T-helper 1 cell treated with Interleukin-12 subunit alpha and Interleukin-12 subunit beta and Interleukin-4 antibody, amounts not matched to agents 30 ng/mL and 1 ng/mL, for 36 hours (primary cell): ENCODE data around the gene SNTG2. TPM values are rescaled to one million over a fixed set of nuclear protein-coding genes. Genes with fewer than 3 reads are reported as not detected.
"Not testable (repeated sequence)": the region's sequence is repeated elsewhere in the genome, so short reads cannot be mapped to it uniquely, and the experiment has no call there.

ENCODE experiments used
- intact Hi-C: fragments of 100-400 bp; cut with micrococcal nuclease; formaldehyde crosslinking; loops from one replicate; pipeline ENCODE4 v1.15.1; 2024
- total RNA-seq: library from RNA; stranded (reverse); gene quantifications from 2 replicates; pipeline ENCODE4 v1.2.3, GENCODE V29; 2022

SNTG2 gene
- total RNA-seq, 1 donor from 2014 or later, result not detected

DNA sequence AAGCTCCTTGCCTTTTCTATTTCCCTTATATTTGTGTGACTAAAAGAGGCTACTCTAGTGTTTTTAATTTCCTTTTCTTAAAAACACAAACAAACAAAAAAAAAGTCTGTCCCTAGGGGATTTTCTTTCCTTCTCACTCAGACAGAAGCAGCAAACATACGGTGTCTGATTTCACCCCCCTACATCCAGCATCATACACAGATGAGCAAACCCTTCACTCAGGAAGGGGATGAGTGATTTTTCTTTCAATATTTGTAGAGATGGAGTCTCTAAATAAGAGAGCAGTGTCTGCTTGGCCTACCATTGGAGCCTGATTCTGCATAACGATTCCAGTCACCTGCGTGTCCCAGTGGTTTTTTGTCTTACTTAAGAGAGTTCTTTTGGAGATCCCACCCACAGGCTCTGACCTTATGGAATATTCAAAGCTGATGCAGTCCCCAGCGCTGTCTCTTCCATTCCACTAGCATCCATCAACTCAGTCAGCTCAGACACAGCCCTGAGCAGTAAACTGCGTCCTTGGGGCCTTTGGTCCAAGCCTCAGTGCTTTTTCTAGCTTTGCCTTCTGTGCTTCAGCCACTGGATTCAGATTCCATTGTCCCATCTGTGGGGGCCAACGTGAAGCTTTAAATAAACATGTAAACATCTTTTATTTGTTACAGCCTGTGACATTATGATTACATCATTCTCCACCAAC is 410.1 kb downstream of the SNTG2 start:
- intact Hi-C loops, result no loop called here

DNA sequence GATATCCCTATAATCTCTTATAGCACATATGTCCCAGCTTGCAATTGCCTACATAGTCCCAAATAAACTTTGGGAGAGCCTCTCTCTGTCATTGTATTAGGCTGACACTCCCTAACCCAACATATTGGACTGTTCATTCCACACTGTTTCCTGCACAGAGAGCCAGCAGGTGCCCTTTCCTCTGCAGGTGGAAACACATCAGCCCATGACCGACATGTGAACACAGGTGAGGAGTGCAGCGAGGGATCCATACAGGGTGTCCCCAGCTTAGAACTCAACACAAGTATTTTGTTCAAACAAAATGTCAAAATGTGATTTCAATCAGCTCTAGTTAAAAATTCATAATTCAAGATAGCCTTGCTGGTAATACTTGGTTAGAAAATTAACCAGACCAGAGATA is 412.7 kb downstream of the SNTG2 start:
- intact Hi-C loops, result no loop called here

DNA sequence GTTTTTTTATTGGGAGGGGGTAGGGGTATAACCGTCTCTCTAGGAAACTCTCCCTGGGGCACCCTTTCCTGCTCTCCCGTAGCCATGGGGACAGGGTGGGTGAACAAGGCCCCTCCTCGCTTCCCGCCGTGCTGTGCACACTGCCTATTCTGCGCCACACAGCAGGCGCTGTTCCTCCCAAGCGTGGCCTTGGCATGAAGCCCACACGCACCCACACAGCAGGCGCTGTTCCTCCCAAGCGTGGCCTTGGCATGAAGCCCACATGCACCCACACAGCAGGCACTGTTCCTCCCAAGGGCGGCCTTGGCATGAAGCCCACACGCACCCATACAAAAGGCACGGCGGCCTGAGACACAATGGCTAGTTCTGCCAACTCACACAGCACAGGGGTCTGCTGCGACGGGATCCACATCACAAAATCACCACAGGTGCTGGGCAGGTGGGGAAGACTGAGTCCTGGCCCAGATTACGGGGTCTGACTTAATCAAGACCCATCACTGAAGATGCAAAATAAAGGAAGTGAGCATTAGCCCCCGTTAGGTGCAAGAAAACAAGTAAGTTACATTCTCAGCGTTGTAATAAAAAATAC is 416.0 kb downstream of the SNTG2 start:
- intact Hi-C loops, result no loop called here

DNA sequence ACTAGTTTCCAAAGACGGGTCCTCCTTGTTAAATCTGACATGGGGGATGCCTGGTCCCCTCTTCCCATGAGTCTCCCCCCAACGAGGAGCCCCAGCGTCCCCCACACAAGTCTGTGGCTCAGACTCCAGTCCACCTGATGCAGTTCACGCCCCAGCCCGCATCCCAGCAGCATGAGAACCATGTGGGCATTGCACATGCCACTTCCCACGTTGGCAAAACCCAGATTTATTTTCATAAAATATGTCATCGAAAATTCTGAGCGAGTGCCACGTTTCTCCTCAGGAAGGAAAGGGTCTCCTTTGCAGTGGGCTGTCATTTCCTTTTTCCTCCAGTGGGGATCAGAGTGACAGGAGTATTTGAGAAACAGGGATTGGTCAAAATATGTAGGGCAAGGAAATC is 417.0 kb downstream of the SNTG2 start:
- intact Hi-C loops, result no loop called here

DNA sequence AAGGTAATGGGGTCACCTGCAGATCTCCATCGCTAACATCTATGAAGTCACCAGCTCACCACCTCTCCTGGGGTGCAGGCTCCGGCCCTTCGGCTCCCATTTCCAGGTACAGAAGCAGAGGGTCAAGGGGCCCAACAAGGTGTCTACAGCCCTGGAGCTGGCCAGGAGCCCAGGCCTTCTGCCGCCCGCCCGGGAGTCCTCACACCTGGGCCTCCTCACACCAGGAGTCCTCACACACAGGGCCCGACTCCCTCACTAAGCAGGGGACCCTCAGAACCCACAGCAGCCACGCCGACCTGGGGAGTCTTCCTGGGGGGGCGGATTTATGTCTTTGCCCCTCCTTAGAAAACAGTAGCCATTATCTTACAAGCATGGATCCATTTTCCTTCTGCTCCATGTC is 419.3 kb downstream of the SNTG2 start:
- intact Hi-C loops, result no loop called here

DNA sequence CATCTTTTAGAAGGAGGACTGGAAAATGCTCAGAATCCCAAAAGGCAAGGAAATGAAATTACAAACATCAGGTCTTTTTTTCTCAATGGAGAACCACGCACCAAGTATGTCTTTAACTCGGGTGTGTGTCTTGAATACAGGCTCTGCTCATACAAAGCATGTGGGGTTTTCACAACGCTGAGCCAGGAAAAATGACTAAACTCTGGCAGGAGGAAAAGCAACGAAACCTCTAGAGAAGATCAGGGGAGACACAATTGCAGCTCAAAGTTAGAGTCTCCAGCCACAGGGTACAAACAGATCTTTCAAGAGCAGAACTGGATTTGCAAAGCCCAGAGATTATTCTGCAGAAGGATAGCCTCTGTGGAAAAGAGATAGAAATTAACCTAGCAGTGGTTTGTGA is 419.8 kb downstream of the SNTG2 start:
- intact Hi-C loops, result no loop called here

DNA sequence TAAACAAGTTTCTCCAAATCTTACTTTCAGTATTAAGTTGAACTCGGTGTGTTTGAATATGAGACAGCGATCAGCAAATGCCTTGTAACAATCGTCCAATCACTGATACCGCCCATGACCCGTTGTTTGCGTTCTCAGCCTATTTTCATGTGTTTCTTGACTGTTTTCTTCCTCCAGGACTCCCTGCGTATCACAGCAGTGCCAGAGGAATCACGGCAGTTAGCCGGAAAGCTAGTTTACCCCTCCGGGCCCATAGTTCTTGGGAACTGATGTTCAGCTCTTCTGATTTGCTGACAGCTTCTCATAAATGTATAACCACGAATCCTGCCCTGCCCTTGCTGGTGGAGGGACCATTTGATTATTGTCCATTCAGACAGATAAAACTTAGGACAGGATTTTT is 420.4 kb downstream of the SNTG2 start:
- intact Hi-C loops, result no loop called here

DNA sequence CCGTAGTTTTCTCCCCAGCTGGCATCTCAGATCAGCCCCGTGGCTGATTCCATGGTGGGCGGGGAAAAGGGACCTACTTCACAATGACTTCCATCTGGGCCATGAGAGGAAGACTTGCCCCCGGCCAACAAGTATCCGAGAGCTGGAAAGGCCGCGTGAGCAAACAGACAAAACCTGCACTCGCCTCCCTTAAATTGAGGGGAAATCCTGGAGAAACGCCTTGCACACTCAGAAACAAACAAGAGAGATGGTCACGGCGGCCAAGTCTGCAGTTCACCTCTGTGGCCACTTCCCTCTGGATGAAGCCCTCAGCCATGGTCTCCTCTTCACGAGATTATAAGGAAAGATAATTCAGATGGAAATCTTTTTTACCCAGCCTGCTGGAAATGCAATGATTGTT is 423.2 kb downstream of the SNTG2 start:
- intact Hi-C loops, result no loop called here

DNA sequence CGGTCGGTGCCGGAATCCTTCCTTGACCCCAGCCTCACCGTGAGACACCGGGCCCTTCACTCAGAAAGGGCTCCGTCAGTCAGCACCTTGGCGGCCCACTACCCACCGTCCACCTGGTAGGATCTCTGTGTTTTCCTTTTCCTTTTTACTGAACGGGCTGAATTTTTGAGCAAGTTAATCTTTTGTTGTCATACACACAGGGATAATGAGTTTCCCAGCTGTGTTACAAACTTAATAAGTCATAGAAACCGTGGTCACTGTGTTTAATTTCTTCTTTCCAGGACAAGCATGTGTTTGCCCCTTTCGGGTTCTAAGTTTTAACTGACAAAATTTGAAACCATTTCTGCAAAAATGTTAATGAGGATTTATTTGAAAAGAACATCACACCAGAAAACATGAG is 423.6 kb downstream of the SNTG2 start:
- intact Hi-C loops, result no loop called here

DNA sequence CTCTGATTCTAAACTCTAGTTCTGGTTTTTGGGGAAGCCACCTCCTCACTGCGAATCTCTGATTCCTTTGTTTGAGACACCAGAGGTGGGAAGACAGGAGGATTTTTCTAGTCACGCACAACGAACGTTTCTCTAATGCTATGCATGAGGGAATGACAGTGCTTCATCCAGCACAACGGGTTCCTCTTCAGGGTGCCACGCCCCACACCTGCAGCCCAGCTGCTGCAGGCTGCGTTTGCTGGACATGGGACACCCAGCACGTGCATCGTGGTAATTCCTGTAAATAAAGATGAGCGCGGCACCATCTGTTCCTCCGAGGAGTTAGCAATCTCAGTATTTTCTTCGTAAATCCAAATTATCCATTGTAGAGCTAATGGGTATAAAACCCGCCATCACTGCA is 425.1 kb downstream of the SNTG2 start:
- intact Hi-C loops, result no loop called here

DNA sequence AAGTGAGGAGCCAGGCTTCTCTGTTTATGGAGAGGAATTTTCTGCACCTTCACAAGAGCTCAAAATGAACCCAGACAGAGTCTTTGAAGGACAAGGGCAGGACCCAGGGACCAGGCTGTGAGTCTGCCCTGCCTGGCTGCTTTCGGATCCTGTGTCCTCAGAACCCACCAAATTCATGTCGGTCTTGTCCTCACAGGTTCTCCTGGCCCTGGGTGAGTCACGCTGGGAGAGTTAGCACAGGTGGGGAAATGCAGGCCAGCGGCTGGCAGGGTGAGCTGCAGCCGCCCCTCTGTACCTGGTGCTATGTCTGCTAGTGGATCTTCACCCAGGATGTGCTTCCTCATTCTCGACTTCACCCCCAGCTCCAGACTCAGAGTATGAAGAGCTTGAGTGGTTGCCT is 426.8 kb downstream of the SNTG2 start:
- intact Hi-C loops, result no loop called here

DNA sequence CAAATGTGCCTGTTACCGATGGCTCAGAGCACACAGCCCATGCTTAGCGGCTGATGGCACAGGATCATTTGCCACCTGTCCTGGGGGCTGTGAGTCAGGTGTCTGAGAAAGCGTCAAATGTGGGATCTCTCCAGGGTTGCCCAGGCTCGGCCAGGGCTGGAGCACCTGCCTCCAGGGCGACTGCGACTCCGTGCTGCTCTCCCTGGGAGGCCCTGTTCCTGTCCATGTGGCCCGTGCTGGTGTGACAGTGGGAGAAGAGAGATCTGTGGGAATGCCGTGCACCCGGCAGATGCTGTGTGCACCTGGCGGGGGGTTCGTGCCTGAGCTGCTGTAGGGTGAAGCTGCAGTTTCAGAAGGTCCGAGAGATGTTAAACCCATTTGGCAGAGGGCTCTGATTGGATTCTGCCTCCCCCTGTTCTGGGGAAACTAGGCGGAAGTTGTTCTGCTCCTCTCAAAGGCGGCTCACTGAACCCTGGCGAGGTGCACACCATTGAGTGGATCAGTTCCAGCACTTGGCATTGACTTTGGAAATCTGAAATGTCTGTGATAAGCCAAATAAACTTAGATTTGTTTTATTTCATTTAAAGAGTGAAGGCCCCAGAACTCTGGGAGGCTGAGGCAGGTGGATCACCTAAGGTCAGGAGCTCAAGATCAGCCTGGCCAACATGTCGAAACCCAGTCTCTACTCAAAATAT is 428.0 kb downstream of the SNTG2 start:
- intact Hi-C loops, result no loop called here

DNA sequence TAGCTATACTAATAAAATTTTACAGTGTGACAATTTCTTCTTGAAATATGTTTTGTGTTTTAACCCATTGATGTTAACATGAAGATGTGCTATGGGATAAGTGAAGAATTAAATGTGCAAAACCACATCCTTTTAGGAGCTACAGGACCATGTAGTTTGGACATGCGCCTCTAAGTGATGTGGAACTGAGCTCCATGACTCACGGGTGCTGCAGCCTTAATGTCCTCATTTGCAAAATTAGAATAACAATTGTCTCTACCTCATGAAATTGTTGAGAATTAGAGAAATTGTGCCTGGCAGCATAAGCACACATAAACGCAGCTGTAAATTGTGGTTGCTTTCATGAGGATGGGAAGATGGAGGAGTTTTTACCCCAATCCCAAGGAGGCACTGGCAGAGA is 431.0 kb downstream of the SNTG2 start:
- intact Hi-C loops, result no loop called here

DNA sequence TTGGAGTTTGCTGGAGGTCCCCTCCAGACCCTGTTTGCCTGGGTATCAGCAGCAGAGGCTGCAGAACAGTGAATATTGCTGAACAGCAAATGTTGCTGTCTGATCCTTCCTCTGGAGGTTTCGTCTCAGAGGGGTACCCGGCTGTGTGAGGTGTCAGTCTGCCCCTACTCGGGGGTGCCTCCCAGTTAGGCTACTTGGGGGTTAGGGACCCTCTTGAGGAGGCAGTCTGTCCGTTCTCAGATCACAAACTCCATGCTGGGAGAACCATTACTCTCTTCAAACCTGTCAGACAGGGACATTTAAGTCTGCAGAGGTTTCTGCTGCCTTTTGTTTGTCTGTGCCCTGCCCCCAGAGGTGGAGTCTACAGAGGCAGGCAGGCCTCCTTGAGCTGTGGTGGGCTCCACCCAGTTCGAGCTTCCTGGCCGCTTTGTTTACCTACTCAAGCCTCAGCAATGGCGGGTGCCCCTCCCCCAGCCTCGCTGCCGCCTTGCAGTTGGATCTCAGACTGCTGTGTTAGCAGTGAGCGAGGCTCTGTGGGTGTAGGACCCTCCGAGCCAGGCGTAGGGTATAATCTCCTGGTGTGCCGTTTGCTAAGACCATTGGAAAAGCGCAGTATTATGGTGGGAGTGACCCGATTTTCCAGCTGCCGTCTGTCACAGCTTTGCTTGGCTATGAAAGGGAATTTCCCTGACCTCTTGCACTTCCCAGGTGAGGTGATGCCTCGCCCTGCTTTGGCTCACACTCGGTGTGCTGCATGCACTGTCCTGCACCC is 437.5 kb downstream of the SNTG2 start:
- intact Hi-C loops, result not testable (repeated sequence)

DNA sequence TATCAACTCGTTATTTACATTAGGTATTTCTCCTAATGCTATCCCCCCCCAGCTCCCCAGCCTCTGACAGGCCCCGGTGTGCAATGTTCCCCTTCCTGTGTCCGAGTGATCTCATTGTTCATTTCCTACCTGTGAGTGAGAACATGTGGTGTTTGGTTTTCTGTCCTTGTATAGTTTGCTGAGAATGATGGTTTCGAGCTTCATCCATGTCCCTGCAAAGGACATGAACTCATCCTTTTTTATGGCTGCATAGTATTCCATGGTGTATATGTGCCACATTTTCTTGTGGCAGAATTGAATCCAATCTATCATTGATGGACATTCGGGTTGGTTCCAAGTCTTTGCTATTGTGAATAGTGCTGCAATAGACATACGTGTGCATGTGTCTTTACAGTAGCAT is 439.5 kb downstream of the SNTG2 start:
- intact Hi-C loops, result not testable (repeated sequence)

DNA sequence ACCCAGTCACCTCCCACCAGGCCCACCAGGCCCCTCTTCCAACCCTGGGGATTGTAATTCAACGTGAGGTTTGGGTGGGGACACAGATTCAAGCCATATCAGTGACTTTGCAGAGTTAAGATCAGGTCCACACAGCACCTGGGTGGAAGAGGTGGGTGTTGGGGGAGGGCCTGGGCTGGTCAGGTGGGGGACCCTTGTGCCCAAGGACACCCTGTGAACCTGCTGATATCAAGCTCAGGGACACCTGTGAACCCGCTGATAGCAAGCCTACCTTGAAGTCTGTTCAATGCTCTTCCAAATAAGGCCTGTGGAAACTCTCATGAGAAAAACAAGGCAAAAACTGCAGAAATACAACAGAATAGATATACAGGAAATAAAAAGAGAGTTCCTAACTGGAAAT is 442.7 kb downstream of the SNTG2 start:
- intact Hi-C loops, result no loop called here

DNA sequence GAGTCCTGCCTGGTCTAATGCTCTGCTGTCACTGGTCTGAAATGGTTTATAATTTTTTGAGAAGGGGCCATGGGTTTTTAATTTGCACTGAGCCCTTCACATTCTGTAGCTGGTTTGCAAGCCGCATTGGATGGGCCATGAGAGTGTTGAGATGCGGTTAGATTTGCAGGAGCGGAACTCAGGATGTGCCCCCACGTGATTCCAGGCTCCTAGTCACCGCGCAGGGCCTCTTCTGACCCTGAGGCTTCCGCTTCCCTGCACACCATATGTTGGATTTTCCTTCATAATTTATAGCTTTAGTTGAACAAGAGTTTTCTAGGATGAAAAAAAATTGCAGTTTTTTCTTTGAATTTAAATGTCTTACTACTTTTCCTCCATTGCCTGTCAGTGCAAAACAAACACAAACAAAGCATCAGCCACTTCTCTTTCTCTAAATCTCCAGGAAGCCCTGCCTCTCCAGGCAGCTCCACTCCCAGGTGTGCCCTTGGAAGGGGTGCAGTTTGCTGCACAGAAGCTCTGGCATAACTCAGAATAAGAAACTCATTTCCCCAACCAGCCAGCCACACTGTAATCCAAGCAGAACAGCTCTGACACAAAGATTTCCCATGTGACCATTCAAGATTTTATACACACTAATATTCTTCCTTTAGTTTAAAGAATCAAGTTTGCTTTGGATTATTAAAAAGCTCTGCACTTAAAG is 444.2 kb downstream of the SNTG2 start:
- intact Hi-C loops, result no loop called here

DNA sequence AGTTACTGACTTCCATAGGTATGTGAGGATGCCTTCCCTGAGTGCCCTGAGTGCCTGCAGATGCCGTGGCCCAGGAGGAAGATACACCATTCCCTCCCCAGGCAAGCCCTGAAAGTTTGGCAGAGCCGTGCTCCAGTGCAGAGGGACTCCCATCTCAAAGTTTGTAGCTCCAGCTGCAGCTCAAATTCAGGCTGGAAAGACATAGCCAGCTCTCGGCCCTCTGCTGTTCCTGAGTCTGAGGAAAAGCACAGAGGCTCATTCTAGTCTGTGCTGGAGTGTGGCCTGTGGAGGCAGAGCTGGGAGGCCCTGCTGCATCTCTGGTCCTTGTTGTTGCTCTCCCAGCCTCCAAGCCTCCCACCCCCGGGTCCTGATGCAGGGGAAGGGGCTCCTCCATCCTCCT is 446.7 kb downstream of the SNTG2 start:
- intact Hi-C loops, result no loop called here

DNA sequence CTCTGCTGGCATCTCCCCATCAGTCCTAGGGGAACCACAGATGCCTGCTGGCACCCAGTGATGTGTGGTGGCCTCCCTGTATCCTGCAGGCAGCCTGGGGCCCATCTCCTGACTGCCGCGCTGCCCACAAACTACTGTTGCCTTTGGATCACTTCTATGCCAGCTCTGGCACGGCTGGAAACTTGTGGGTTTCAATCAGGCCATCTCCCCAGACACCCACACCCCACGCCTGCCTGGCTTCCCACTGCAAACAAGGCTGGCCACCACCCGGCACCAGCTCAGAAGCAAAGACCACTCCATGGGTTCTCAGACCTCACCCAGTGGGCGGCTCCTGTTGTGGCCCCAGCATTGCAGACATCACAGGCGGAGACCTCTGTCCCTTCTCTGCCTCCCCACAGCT is 447.5 kb downstream of the SNTG2 start:
- intact Hi-C loops, result no loop called here

DNA sequence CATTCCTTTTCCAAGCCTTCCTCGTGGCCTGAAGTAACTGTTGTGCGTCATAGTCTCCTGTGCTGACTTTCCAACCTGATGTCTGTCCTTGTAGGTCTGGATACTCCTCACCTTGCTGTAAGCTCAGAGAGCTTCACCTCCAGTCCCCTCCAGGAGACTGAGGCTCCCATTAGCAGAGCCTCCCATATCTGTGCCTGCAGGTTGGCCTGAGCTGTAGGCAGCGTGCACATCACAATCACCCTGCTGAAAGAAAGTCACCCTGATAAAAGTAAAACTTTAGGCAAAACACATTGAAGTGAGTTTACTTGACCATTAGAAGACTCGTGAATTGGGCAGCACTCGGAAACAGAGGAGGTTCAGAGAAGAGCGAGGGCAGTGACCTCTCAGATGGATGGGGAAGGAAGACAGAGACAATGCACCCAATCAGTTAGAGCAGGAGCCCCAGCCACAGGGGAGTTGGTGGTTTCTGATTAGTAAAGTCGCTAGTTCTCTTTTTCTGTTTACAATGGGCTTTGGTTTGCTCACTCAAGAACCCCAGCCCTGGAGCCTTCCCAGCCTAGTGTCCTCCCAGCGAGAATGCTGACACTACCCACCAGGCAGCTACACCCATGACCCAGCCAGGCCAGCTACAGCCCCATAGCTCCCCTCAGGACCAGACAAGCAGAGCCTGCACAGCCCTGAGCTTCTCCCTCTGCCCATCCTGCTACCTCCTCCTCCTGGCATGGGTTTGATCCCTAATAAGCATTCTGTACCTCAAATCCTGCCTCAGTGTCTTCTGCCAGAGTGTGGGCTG is 450.5 kb downstream of the SNTG2 start:
- intact Hi-C loops, result no loop called here

DNA sequence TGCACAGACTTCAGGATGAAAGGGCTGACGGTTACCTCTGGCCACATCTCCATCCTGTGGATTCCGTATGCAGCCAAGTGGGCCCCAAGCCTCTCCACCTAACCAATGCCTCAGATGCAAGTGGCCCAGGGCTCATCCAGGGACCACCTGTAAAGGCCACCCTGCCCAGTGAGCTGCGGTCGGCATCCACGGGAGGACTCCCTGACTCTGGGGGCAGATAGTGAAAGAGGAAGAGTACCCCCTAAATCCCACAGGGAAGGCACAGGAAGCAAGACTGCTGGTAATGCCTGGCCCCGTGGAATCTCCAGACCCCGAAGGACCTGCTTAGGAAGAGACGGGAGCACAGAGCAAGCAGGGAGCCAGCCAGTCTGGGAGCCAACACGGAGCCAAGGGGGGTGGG is 451.4 kb downstream of the SNTG2 start:
- intact Hi-C loops, result no loop called here
